NCI-H82 treated with DMSO at 0.1 percent for 48 hours (cell line): ENCODE results near the gene CCDC159.
A peak's percentile ranks its signal among the peaks of the same experiment; 100 is the strongest.
"Not testable (repeated sequence)": the region's sequence is repeated elsewhere in the genome, so short reads cannot be mapped to it uniquely, and the experiment has no call there.

Experiments used
- DNase-seq: peaks from one replicate; lab custom pipeline; 2025; ENCODE audit not compliant: unreplicated experiment; lab: John Stamatoyannopoulos, UW

Gene CCDC159

GRCh38 chr19:11346104-11346940 lies at the start of gene CCDC159, which contains the start of gene TMEM205:
Gene CCDC159 (plus strand): TSS chr19:11346519. CDS start chr19:11346607, 88 bp downstream.
Gene TMEM205 (minus strand): TSS chr19:11346268. CDS start chr19:11345619, 649 bp downstream.
- DNase-seq: peak; percentile 94

- no peak for DNase-seq
Observed at GRCh38 chr19:11299946-11300810, 46.1 kb upstream of the CCDC159 start.

- no peak for DNase-seq
Observed at GRCh38 chr19:11300811-11301120, 45.6 kb upstream of the CCDC159 start.

- no peak for DNase-seq
Observed at GRCh38 chr19:11304936-11305335, 41.4 kb upstream of the CCDC159 start.

- DNase-seq: no peak
Observed at GRCh38 chr19:11306337-11306736, 40.0 kb upstream of the CCDC159 start.

GRCh38 chr19:11320278-11320995 lies 25.9 kb upstream of the CCDC159 start:
- DNase-seq: not testable (repeated sequence)

- DNase-seq: peak; percentile 9
Observed at GRCh38 chr19:11321191-11322126, 24.9 kb upstream of the CCDC159 start.

GRCh38 chr19:11322269-11323024 lies 23.9 kb upstream of the CCDC159 start:
- DNase-seq: no peak

- no peak for DNase-seq
Observed at GRCh38 chr19:11323601-11324078, 22.7 kb upstream of the CCDC159 start.

GRCh38 chr19:11324079-11324661 lies 22.1 kb upstream of the CCDC159 start:
- no peak for DNase-seq

- DNase-seq: no peak
Observed at GRCh38 chr19:11324748-11325389, 21.4 kb upstream of the CCDC159 start.

- DNase-seq: no peak
Observed at GRCh38 chr19:11325544-11325943, 20.8 kb upstream of the CCDC159 start.

GRCh38 chr19:11330127-11330526 lies 16.2 kb upstream of the CCDC159 start:
- no peak for DNase-seq

- DNase-seq: no peak
Observed at GRCh38 chr19:11331502-11331901, 14.8 kb upstream of the CCDC159 start.

- no peak for DNase-seq
Observed at GRCh38 chr19:11332822-11333221, 13.5 kb upstream of the CCDC159 start.

GRCh38 chr19:11333838-11334237 lies 12.5 kb upstream of the CCDC159 start:
- DNase-seq: not testable (repeated sequence)

- no peak for DNase-seq
Observed at GRCh38 chr19:11335449-11336146, 10.7 kb upstream of the CCDC159 start.

- no peak for DNase-seq
Observed at GRCh38 chr19:11337080-11337479, 9.2 kb upstream of the CCDC159 start.
